Daoy (cell line): ENCODE measurements around the gene SHANK1. TPM values are rescaled to one million over a fixed set of nuclear protein-coding genes. Genes with fewer than 3 reads are reported as not detected.

Experiments
- DNase-seq: peaks from one replicate; pipeline ENCODE4 v3.0.0-alpha.2; 2015; ENCODE audit warnings: low read depth
- total RNA-seq: library from RNA; depleted of rRNA; stranded (reverse); fragments of >200 nt; shearing (Covaris generic); gene quantifications from 2 replicates; pipeline ENCODE4 v1.2.3, GENCODE V29; 2014

The SHANK1 gene
- total RNA-seq, 1 experiment from 2014 or later, result 0.17 TPM

GRCh38 chr19:50686310-50687032 is 33.1 kb downstream of the SHANK1 start:
- DNase-seq, result no peak

- peak; percentile 92 for DNase-seq
These were observed 40.2 kb downstream of the SHANK1 start for GRCh38 chr19:50679177-50680125.

- no peak for DNase-seq
These were observed 41.3 kb downstream of the SHANK1 start for GRCh38 chr19:50678323-50678722.

GRCh38 chr19:50677636-50678035 is 42.0 kb downstream of the SHANK1 start:
- DNase-seq, result no peak

GRCh38 chr19:50676625-50677197 is 42.9 kb downstream of the SHANK1 start:
- DNase-seq, result no peak

GRCh38 chr19:50673118-50673517 is 46.5 kb downstream of the SHANK1 start:
- no peak for DNase-seq

- no peak for DNase-seq
These were observed 49.6 kb downstream of the SHANK1 start for GRCh38 chr19:50670102-50670380.

GRCh38 chr19:50669302-50670101 is 50.1 kb downstream of the SHANK1 start:
- no peak for DNase-seq

- DNase-seq, result no peak
These were observed 50.7 kb downstream of the SHANK1 start for GRCh38 chr19:50668879-50669278.

- no peak for DNase-seq
These were observed 51.2 kb downstream of the SHANK1 start for GRCh38 chr19:50668416-50668815.

- DNase-seq, result no peak
These were observed 51.8 kb downstream of the SHANK1 start for GRCh38 chr19:50667759-50668231.

GRCh38 chr19:50667177-50667758 is 52.3 kb downstream of the SHANK1 start:
- DNase-seq, result no peak

GRCh38 chr19:50666346-50667176 is 53.0 kb downstream of the SHANK1 start:
- no peak for DNase-seq

GRCh38 chr19:50664204-50664603 is 55.4 kb downstream of the SHANK1 start:
- DNase-seq, result no peak

- no peak for DNase-seq
These were observed 56.2 kb downstream of the SHANK1 start for GRCh38 chr19:50663482-50663790.

- no peak for DNase-seq
These were observed 56.7 kb downstream of the SHANK1 start for GRCh38 chr19:50662651-50663481.

- no peak for DNase-seq
These were observed 57.6 kb downstream of the SHANK1 start for GRCh38 chr19:50661766-50662650.

GRCh38 chr19:50661023-50661422 is 58.6 kb downstream of the SHANK1 start:
- no peak for DNase-seq

GRCh38 chr19:50660088-50660366 is 59.6 kb downstream of the SHANK1 start:
- no peak for DNase-seq
